A549 (cell line): Measurements from ENCODE around the gene TRPM2. TPM values are rescaled to one million over a fixed set of nuclear protein-coding genes. Genes with fewer than 3 reads are reported as not detected.

Source experiments
- ATAC-seq, 2 experiments: fragments of 200-7000 bp in 1 of 2; fragments of >200 bp in 1 of 2; cut with Nextera tagmentation in 1 of 2; cut with Tn5 transposase in 1 of 2; 3 replicates each; pipeline versions ENCODE4 v1.8.0 to v1.9.1; 2018 to 2020; ENCODE audit warnings: mild to moderate bottlenecking in 1 of 2, moderate library complexity in 1 of 2
- CTCF ChIA-PET: fragments of 300-600 bp; sonication (Branson Sonifier 250); formaldehyde crosslinking; extraction: SDS; loops from one replicate; lab custom pipeline; 2021; ENCODE audit warnings: antibody characterized with exemption, inconsistent platforms; lab: Yijun Ruan, JAX
- POLR2A ChIA-PET: fragments of 350-600 bp; formaldehyde crosslinking; extraction: SDS; loops from one replicate; lab custom pipeline; 2021; ENCODE audit warnings: antibody characterized with exemption, inconsistent platforms; lab: Yijun Ruan, JAX
- DNase-seq, 2 experiments: peaks; one replicate each; pipeline versions ENCODE4 v3.0.0 to v3.0.0-alpha.2; 2011 to 2016; ENCODE audit warnings: low read depth in 1 of 2, low spot score in 1 of 2
- FAIRE-seq: peaks from 2 replicates; lab custom pipeline; 2011; peaks lifted over from hg19 to GRCh38; lab: Jason Lieb, UNC
- H3K27ac ChIP-seq, 2 experiments: fragments of >200 bp; sonication (Bioruptor Twin); formaldehyde crosslinking; 3 replicates each; pipeline ENCODE4 v1.5.1; 2016 to 2017
- H3K4me1 ChIP-seq: fragments of >200 bp; sonication (Bioruptor Twin); formaldehyde crosslinking; 3 replicates; pipeline ENCODE4 v1.6.1; 2016
- H3K4me2 ChIP-seq: fragments of >200 bp; sonication (Bioruptor Twin); formaldehyde crosslinking; 3 replicates; pipeline ENCODE4 v1.6.1; 2016
- H3K4me3 ChIP-seq: fragments of >200 bp; sonication (Bioruptor Twin); formaldehyde crosslinking; 3 replicates; pipeline ENCODE4 v1.5.1; 2016
- H3K9me3 ChIP-seq: fragments of >200 bp; sonication (Bioruptor Twin); formaldehyde crosslinking; 3 replicates; pipeline ENCODE4 v1.6.1; 2016
- BCL3 ChIP-seq: fragments of >200 bp; sonication (Bioruptor Twin); formaldehyde crosslinking; IDR thresholded peaks from 3 replicates; pipeline ENCODE4 v1.6.1; 2016
- BHLHE40 ChIP-seq: IDR thresholded peaks from 2 replicates; pipeline ENCODE4 v1.6.1; 2012; ENCODE audit warnings: low read depth, low read length, inconsistent platforms
- CBX2 ChIP-seq: fragments of 200-600 bp; sonication (generic); IDR thresholded peaks from 2 replicates; pipeline ENCODE4 v1.6.1; 2016; ENCODE audit warnings: low read depth, mild to moderate bottlenecking, borderline replicate concordance
- CEBPB ChIP-seq, 2 experiments: fragments of >200 bp in 1 of 2; sonication (Bioruptor Twin) in 1 of 2; formaldehyde crosslinking in 1 of 2; IDR thresholded peaks; 2 replicates each; pipeline ENCODE4 v1.6.1; 2012 to 2016
- CHD2 ChIP-seq: fragments of 150-350 bp; IDR thresholded peaks from 2 replicates; pipeline ENCODE4 v1.6.1; 2014; ENCODE audit warnings: low read length; ENCODE audit not compliant: partially characterized antibody
- EHMT2 ChIP-seq: fragments of 200-600 bp; sonication (generic); IDR thresholded peaks from 2 replicates; pipeline ENCODE4 v1.6.1; 2016; ENCODE audit warnings: antibody characterized with exemption, low read depth, mild to moderate bottlenecking, moderate library complexity
- EP300 ChIP-seq, 2 experiments: fragments of >200 bp; sonication (Bioruptor Twin); formaldehyde crosslinking; IDR thresholded peaks; 2 replicates in 1 of 2; 3 replicates in 1 of 2; pipeline ENCODE4 v1.6.1; 2016 to 2017
- FOSL2 ChIP-seq, 2 experiments: fragments of 450-650 bp in 1 of 2; fragments of >200 bp in 1 of 2; sonication (Bioruptor Twin) in 1 of 2; formaldehyde crosslinking; IDR thresholded peaks; 2 replicates each; pipeline versions ENCODE4 v1.5.0 to v1.6.1; 2016 to 2020; ENCODE audit warnings: mild to moderate bottlenecking in 1 of 2, moderate library complexity in 1 of 2
- GATA3 ChIP-seq: IDR thresholded peaks from 2 replicates; pipeline ENCODE4 v1.6.1; 2012; ENCODE audit warnings: borderline replicate concordance
- HES2 ChIP-seq: fragments of >200 bp; sonication (Bioruptor Twin); formaldehyde crosslinking; IDR thresholded peaks from 2 replicates; pipeline ENCODE4 v1.6.1; 2016
- HMGXB4 ChIP-seq: fragments of 250-450 bp; sonication (Bioruptor Pico); IDR thresholded peaks from 2 replicates; pipeline ENCODE4 v1.5.0; 2021; ENCODE audit warnings: mild to moderate bottlenecking, moderate library complexity, borderline replicate concordance
- HOXA7 ChIP-seq: fragments of 250-450 bp; sonication (Bioruptor Pico); IDR thresholded peaks from 2 replicates; pipeline ENCODE4 v1.5.0; 2020; ENCODE audit warnings: mild to moderate bottlenecking, moderate library complexity
- HOXB13 ChIP-seq: fragments of 250-450 bp; sonication (Bioruptor Pico); IDR thresholded peaks from 2 replicates; pipeline ENCODE4 v1.5.0; 2020; ENCODE audit warnings: low read depth, mild to moderate bottlenecking, moderate library complexity
- HOXB5 ChIP-seq: fragments of 250-450 bp; sonication (Bioruptor Pico); IDR thresholded peaks from 2 replicates; pipeline ENCODE4 v1.5.0; 2020; ENCODE audit warnings: mild to moderate bottlenecking, moderate library complexity
- JUNB ChIP-seq: fragments of >200 bp; sonication (Bioruptor Twin); formaldehyde crosslinking; IDR thresholded peaks from 2 replicates; pipeline ENCODE4 v1.6.1; 2016
- MAZ ChIP-seq: fragments of 150-350 bp; IDR thresholded peaks from 2 replicates; pipeline ENCODE4 v1.6.1; 2014; ENCODE audit warnings: antibody characterized with exemption, low read depth, low read length, borderline replicate concordance
- NFE2L2 ChIP-seq: fragments of 150-350 bp; conservative IDR thresholded peaks from 2 replicates; pipeline ENCODE4 v1.6.1; 2014; ENCODE audit warnings: low read length
- RAD21 ChIP-seq, 2 experiments: fragments of >200 bp in 1 of 2; sonication (Bioruptor Twin) in 1 of 2; formaldehyde crosslinking in 1 of 2; IDR thresholded peaks in 1 of 2; conservative IDR thresholded peaks in 1 of 2; 2 replicates in 1 of 2; 3 replicates in 1 of 2; pipeline ENCODE4 v1.6.1; 2012 to 2018; ENCODE audit warnings: inconsistent platforms in 1 of 2
- RARB ChIP-seq: fragments of 250-450 bp; sonication (Bioruptor Pico); IDR thresholded peaks from 2 replicates; pipeline ENCODE4 v1.8.0; 2021; ENCODE audit warnings: mild to moderate bottlenecking, moderate library complexity
- RCOR1 ChIP-seq: fragments of 150-350 bp; IDR thresholded peaks from 2 replicates; pipeline ENCODE4 v1.6.1; 2014; ENCODE audit warnings: antibody characterized with exemption, low read length, low read depth
- REST ChIP-seq: fragments of 200-600 bp; sonication (generic); IDR thresholded peaks from 2 replicates; pipeline ENCODE4 v1.6.1; 2016; ENCODE audit warnings: antibody characterized with exemption, mild to moderate bottlenecking, moderate library complexity
- SMC3 ChIP-seq: fragments of >200 bp; sonication (Bioruptor Twin); formaldehyde crosslinking; IDR thresholded peaks from 3 replicates; pipeline ENCODE4 v1.6.1; 2018; ENCODE audit warnings: inconsistent platforms
- ZFP36 ChIP-seq: fragments of 450-650 bp; IDR thresholded peaks from 2 replicates; pipeline ENCODE4 v1.6.1; 2014; ENCODE audit warnings: borderline replicate concordance; ENCODE audit not compliant: partially characterized antibody
- ZNF302 ChIP-seq: fragments of 250-450 bp; sonication (Bioruptor Pico); IDR thresholded peaks from 2 replicates; pipeline ENCODE4 v1.9.0; 2021; ENCODE audit warnings: inconsistent platforms, mild to moderate bottlenecking, moderate library complexity
- WGBS: methylation state at CpG from one replicate; pipeline ENCODE4 v1.1.6; 2017; ENCODE audit errors: missing lambda C conversion rate; 5-methylcytosine and 5-hydroxymethylcytosine counted together
- polyA plus RNA-seq, 4 experiments: library from polyadenylated mRNA; depleted of rRNA in 3 of 4; stranded (reverse); fragments of >200 nt; fragmentation: RNase III in 1 of 4; extraction: RNeasy Plus Mini Kit Qiagen cat#74134 plus additional on column Dnase treatment in 1 of 4; gene quantifications; 2 replicates in 3 of 4; 3 replicates in 1 of 4; pipeline ENCODE4 v1.2.3, GENCODE V29; 2011 to 2017

Gene TRPM2
- polyA plus RNA-seq, 2 of the 4 experiments (the other 2 are of a cell fraction): 3.2 to 5.5 TPM

GRCh38 chr21:44419679-44420078 is 66.3 kb downstream of the TRPM2 start:
- H3K9me3 ChIP-seq: no peaks in the 10 kb centered on the region
- 81% methylated on average over 3 of the region's 3 CpGs for WGBS
- DNase-seq (no peak), FAIRE-seq (no peak), ATAC-seq (no peak)
- no peak for TF ChIP-seq JUNB
- TF ChIP-seq RAD21 (conservative IDR thresholded peaks at IDR 0.05 in 1 of 2, IDR thresholded peaks at IDR 0.05 in 1 of 2): no peak
- no peak for TF ChIP-seq REST
- TF ChIP-seq BHLHE40: no peak
- TF ChIP-seq NFE2L2: no peak
- no peak for TF ChIP-seq GATA3
- no peak for TF ChIP-seq EP300 (IDR thresholded peaks at IDR 0.05)
- no peak for TF ChIP-seq CBX2
- TF ChIP-seq HOXB5 (CRISPR knock-in tag): no peak
- no peak for TF ChIP-seq ZNF302
- no peak for TF ChIP-seq CHD2
- TF ChIP-seq FOSL2 (IDR thresholded peaks at IDR 0.05): no peak
- TF ChIP-seq FOSL2 (CRISPR knock-in tag; IDR thresholded peaks at IDR 0.05): no peak
- TF ChIP-seq CEBPB (IDR thresholded peaks at IDR 0.05): no peak
- no peak for TF ChIP-seq HOXA7 (CRISPR knock-in tag)
- no peak for TF ChIP-seq RARB (CRISPR knock-in tag)
- no peak for TF ChIP-seq HOXB13 (CRISPR knock-in tag)
- TF ChIP-seq MAZ: no peak
- H3K4me3 ChIP-seq: no peak overlapping the region
- ChIA-PET CTCF (no interaction called here), POLR2A (no interaction called here)
- H3K4me1 ChIP-seq: no peaks in the 10 kb centered on the region
- H3K27ac ChIP-seq: no peak overlapping the region
- no peak overlapping the region for H3K4me2 ChIP-seq

DNA sequence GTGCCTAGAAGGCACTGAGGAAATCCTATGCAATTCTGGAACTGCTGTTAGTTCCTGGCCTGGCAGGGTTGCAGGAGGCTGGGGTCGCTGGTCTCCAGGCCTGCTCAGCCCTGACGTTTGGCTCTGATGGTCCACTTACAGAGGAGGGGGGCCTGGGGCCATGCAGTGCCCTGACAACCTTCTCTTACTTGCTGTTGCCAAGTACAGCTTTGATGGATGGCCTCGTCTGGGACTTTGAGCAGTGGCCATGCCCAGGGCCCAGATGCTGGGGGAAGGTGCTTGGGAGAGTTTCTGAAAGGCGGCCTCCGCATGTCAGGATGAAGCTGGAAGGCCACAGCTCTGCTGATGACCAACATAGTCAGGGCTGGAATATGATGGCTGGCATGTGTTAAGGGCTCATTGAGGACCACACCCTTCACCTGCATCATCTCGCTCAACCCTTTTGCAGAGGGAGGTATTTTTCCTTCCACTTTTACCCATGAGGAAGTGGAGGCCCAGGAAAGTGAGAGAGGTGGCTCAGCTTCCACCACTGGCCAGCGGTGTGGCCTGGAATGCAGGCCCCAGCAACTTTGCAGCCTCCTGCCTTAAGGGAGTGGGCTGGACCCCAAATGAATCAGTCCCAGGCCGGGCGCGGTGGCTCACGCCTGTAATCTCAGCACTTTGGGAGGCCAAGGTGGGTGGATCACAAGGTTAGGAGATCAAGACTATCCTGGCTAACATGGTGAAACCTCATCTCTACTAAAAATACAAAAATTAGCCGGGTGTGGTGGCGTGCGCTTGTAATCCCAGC is 67.2 kb downstream of the TRPM2 start:
- DNase-seq: no peak
- Histone ChIP-seq H3K4me3 (no peak overlapping the region), H3K4me1 (no peaks in the 10 kb centered on the region), H3K9me3 (no peaks in the 10 kb centered on the region), H3K4me2 (no peak overlapping the region), H3K27ac (no peak overlapping the region)
- ATAC-seq: no peak
- TF ChIP-seq HES2 (no peak), MAZ (no peak), EHMT2 (no peak), HOXB13 (CRISPR knock-in tag) (no peak), RCOR1 (no peak), SMC3 (no peak), HMGXB4 (no peak), BCL3 (no peak), CBX2 (no peak), REST (no peak), ZFP36 (no peak), BHLHE40 (no peak), HOXA7 (CRISPR knock-in tag) (no peak)
- POLR2A ChIA-PET: no interaction called here
- CTCF ChIA-PET: no interaction called here
- WGBS: 73% methylated on average over 7 of the region's 14 CpGs
- FAIRE-seq: no peak
